Kidney tubule cell (primary cell): ENCODE measurements around the gene HAL.
A peak's percentile ranks its signal among the peaks of the same experiment; 100 is the strongest.

Experiments used
- DNase-seq: peaks from one replicate; pipeline ENCODE4 v3.0.0-alpha.2; 2018; ENCODE audit warnings: low spot score

HAL gene

GRCh38 chr12:96007729-96008128 lies 11.6 kb upstream of the HAL start:
- DNase-seq, result no peak

- no peak for DNase-seq
These were observed 10.6 kb upstream of the HAL start for GRCh38 chr12:96006727-96007126.

GRCh38 chr12:96000858-96001257 lies 4.7 kb upstream of the HAL start:
- no peak for DNase-seq

- no peak for DNase-seq
These were observed 3.3 kb upstream of the HAL start for GRCh38 chr12:95999484-95999883.

GRCh38 chr12:95998611-95999286 lies 2.6 kb upstream of the HAL start:
- DNase-seq, result peak; percentile 63

GRCh38 chr12:95997911-95998510 lies 1.9 kb upstream of the HAL start:
- DNase-seq, result peak; percentile 52

GRCh38 chr12:95997276-95997675 lies 1.1 kb upstream of the HAL start:
- no peak for DNase-seq

GRCh38 chr12:95995238-95996031 lies 709 bp downstream of the HAL start:
- no peak for DNase-seq

GRCh38 chr12:95994476-95994875 lies 1.7 kb downstream of the HAL start:
- DNase-seq, result no peak

GRCh38 chr12:95993907-95994306 lies 2.2 kb downstream of the HAL start:
- DNase-seq, result no peak

GRCh38 chr12:95990136-95990535 lies 6.0 kb downstream of the HAL start:
- no peak for DNase-seq

- DNase-seq, result no peak
These were observed 6.5 kb downstream of the HAL start for GRCh38 chr12:95989504-95990123.

- no peak for DNase-seq
These were observed 7.5 kb downstream of the HAL start for GRCh38 chr12:95988506-95989275.

GRCh38 chr12:95986635-95987570 lies 9.2 kb downstream of the HAL start:
- no peak for DNase-seq

GRCh38 chr12:95984682-95985081 lies 11.5 kb downstream of the HAL start:
- DNase-seq, result no peak

- no peak for DNase-seq
These were observed 13.5 kb downstream of the HAL start for GRCh38 chr12:95982602-95983001.

GRCh38 chr12:95980437-95980836 lies 15.7 kb downstream of the HAL start:
- DNase-seq, result no peak

GRCh38 chr12:95978774-95979173 lies 17.4 kb downstream of the HAL start:
- DNase-seq, result no peak

- DNase-seq, result no peak
These were observed 17.8 kb downstream of the HAL start for GRCh38 chr12:95978351-95978750.

GRCh38 chr12:95977764-95978305 lies 18.3 kb downstream of the HAL start:
- no peak for DNase-seq

GRCh38 chr12:95976416-95976832 lies 19.7 kb downstream of the HAL start:
- DNase-seq, result peak; percentile 73
